Measurements from ENCODE around the gene IGHMBP2. TPM values are rescaled to one million over a fixed set of nuclear protein-coding genes. Genes with fewer than 3 reads are reported as not detected.

The IGHMBP2 gene
- total RNA-seq, 6 experiments from 2014 or later: 11.9 to 15.4 (median 14.1) TPM

DNA sequence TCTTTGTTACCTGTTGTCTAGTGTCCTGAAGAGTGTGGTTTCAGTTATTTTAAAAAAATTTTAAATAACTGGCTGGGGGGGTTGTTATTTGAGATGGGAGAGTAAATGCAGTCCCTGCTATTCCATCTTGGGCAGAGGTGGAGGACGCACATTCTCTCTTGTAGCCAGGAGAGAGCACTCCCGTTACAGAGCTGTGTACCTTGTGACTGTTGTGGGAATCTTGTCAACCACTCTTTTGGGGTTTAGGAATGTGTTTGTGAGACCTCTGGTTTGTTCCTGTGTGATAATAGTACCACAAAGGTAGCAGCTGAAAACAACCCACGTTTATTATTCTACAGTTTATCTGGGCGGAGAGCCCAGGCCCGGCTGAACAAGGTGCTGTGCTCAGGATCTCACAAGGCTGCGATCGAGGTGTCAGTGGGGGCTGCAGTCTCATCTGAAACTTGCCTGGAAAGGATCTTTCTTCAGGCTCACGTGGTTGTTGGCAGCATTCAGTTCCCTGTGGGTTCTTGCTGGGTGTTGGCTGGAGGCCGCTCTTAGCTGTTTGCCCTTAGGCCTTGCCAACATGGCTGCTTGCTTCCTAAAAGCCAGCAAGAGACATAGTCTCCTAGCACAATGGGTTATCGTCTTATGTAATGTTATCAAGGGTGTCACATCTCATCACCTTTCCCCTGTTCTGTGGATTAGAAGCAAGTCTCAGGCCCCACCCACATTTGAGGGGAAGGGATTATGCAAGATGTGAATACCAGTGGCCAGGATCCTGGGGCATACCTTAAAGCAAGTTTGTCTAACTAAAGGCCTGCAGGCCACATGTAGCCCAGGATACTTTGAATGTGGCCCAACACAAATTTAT lies 20.6 kb downstream of the IGHMBP2 start:
- TF ChIP-seq, protein P1, sequence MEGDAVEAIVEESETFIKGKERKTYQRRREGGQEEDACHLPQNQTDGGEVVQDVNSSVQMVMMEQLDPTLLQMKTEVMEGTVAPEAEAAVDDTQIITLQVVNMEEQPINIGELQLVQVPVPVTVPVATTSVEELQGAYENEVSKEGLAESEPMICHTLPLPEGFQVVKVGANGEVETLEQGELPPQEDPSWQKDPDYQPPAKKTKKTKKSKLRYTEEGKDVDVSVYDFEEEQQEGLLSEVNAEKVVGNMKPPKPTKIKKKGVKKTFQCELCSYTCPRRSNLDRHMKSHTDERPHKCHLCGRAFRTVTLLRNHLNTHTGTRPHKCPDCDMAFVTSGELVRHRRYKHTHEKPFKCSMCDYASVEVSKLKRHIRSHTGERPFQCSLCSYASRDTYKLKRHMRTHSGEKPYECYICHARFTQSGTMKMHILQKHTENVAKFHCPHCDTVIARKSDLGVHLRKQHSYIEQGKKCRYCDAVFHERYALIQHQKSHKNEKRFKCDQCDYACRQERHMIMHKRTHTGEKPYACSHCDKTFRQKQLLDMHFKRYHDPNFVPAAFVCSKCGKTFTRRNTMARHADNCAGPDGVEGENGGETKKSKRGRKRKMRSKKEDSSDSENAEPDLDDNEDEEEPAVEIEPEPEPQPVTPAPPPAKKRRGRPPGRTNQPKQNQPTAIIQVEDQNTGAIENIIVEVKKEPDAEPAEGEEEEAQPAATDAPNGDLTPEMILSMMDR (IDR thresholded peaks at IDR 0.05): no peak
- DNase-seq: no peak
- Mint-ChIP-seq H3K27me3 (ENCODE audit: insufficient read depth) (no peaks in the 10 kb centered on the region; the same call in 1 of the 2 replicates), H3K4me1 (ENCODE audit: low read depth) (no peaks in the 10 kb centered on the region), H3K36me3 (ENCODE audit: low read depth) (peaks cover 80% of the 10 kb centered on the region), H3K9me3 (peaks cover 31% of the 10 kb centered on the region), H3K27ac (no peak overlapping the region), H3K4me3 (no peak overlapping the region)

DNA sequence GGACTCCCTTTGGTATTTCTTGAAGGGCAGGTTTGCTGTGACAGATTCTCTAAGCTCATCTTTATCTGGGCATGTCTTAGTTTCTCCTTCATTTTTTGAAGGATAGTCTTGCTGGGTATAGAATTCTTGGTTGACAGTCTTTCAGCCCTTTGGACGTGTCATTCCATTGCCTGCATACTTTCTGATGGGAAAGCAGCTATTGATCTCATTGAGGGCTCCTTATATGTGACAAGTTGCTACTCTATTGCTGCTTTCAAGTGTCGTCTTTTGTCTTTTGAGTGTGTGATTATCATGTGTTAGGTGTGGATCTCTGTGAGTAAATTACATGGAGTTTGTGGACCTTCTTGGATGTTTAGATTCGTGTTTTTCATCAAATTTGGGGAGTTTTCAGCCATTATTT lies 21.9 kb downstream of the IGHMBP2 start:
- Mint-ChIP-seq H3K4me3 (no peak overlapping the region), H3K27me3 (ENCODE audit: insufficient read depth) (no peaks in the 10 kb centered on the region; the same call in 1 of the 2 replicates)
- DNase-seq: no peak

DNA sequence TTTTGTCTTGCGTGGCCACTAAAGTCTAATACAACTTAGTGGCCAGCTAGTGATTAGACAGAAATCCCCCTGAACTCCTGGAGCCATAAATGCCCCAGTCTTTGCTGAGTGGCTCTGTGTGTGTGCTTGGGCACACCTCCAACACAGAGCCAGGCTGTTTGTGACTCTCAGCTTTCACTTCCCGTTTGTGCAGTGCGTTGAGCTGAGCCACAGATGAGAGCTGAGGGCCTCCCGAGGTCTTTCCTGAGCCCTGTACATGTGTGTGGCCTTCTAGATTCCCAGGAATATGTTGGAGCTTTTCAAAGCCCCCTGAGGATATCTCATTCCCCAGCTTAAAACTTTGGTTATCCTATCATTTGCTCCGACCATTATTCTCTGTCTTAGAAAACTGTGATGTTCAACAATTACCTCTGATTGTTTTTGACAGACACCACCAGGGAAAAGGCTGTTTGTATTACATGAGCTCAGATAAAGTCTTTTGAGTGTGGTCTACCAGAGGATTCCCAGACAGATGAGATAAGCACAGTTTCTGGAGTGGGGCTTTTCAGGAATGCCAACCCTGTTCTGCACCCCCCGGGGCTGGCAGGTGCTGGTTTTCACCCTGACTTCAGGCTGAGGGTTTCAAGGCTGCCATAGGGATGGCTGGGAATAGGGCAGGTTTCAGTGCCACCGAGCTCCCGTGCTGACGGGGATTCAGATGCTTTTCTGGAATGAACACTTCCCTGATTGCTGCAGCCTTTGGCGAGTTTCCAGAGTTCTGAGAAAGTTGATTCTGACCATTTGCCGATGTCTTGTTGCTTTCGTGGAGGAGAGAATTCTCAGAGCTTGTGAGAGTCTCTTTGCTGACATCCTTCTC lies 23.8 kb downstream of the IGHMBP2 start:
- H3K27me3 Mint-ChIP-seq (ENCODE audit: insufficient read depth): no peaks in the 10 kb centered on the region; the same call in 1 of the 2 replicates
- TF ChIP-seq, protein P1 (IDR thresholded peaks at IDR 0.05): no peak
- H3K27ac Mint-ChIP-seq: no peak overlapping the region
- no peak for DNase-seq
- peaks cover 71% of the 10 kb centered on the region for H3K36me3 Mint-ChIP-seq (ENCODE audit: low read depth)
- no peaks in the 10 kb centered on the region for H3K4me1 Mint-ChIP-seq (ENCODE audit: low read depth)
- peaks cover 31% of the 10 kb centered on the region for H3K9me3 Mint-ChIP-seq
- H3K4me3 Mint-ChIP-seq: no peak overlapping the region

More for the DNA sequence above, 21.9 kb downstream of the IGHMBP2 start:
- Mint-ChIP-seq H3K4me1 (ENCODE audit: low read depth) (no peaks in the 10 kb centered on the region), H3K27ac (no peak overlapping the region), H3K9me3 (peaks cover 31% of the 10 kb centered on the region), H3K36me3 (ENCODE audit: low read depth) (peaks cover 74% of the 10 kb centered on the region)
- TF ChIP-seq, protein P1 (IDR thresholded peaks at IDR 0.05): no peak

DNA sequence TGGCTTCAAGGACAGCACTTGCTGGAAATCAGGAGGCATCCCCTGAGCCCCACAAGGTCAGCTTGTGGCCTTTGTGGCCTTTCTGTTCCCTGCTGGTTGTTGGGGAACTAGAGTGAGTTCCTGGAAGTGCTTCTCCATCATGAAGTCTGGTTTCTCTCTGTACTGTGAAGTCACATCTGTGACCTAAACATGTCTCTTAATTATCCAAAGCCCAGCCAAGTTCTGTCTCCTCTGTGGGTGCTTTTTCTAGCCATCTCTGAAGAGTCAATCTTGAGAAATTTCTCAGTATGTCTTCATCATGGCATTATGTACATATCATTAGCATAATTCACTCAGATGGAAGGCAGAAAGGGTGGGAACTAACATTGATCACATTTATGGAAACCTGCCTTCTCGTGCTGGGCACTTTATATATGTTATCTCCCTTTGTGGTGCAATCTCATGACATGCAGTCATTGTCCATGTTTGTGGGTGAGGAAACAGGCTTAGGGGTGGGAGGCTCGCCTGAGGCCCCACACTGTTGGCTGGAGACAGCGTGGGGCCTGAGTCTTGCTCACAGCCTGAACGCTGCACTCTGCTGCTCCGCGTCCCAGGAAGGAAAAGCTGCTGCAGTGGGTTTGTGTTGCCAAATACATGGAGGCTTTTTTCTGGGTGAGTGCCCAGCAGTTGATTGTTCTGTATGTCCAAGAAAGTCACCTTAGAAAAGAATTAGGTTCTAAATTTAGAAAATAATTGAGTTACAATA lies 24.6 kb downstream of the IGHMBP2 start:
- no peak for DNase-seq
- Mint-ChIP-seq H3K27ac (no peak overlapping the region), H3K36me3 (ENCODE audit: low read depth) (peaks cover 63% of the 10 kb centered on the region), H3K4me3 (no peak overlapping the region), H3K4me1 (ENCODE audit: low read depth) (no peaks in the 10 kb centered on the region), H3K27me3 (ENCODE audit: insufficient read depth) (no peaks in the 10 kb centered on the region; the same call in 1 of the 2 replicates), H3K9me3 (peaks cover 31% of the 10 kb centered on the region)
- TF ChIP-seq, protein P1 (IDR thresholded peaks at IDR 0.05): no peak

DNA sequence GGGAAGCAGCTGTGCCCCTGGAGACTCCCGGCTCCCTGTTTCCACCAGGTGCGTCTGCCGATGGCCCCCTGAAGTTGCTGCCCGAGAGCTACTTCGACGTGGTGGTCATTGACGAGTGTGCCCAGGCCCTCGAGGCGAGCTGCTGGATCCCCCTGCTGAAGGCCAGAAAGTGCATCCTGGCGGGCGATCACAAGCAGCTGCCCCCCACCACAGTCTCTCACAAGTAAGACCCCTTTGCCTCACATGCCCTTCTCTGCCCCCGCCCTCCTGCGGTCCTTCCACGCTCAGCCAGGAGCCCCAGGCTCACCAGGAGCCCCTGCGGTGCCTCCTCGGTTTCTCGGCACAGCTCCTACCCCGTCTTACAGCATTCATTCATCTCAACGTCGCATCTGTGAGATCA lies 25.4 kb downstream of the IGHMBP2 start:
- Mint-ChIP-seq H3K4me1 (ENCODE audit: low read depth) (no peaks in the 10 kb centered on the region), H3K36me3 (ENCODE audit: low read depth) (peaks cover 55% of the 10 kb centered on the region), H3K27ac (no peak overlapping the region), H3K4me3 (no peak overlapping the region), H3K9me3 (peaks cover 30% of the 10 kb centered on the region), H3K27me3 (ENCODE audit: insufficient read depth) (no peaks in the 10 kb centered on the region; the same call in 1 of the 2 replicates)
- TF ChIP-seq, protein P1 (IDR thresholded peaks at IDR 0.05): no peak
- DNase-seq: no peak
